GM21576 (cell line): ENCODE measurements around the gene ENO1.
"Not testable (repeated sequence)": the region's sequence is repeated elsewhere in the genome, so short reads cannot be mapped to it uniquely, and the experiment has no call there.

Source experiments
- ATAC-seq: cut with Tn5 transposase; IDR thresholded peaks from one replicate; pipeline ENCODE4 v1.9.1; 2021; ENCODE audit warnings: mild to moderate bottlenecking, moderate library complexity; ENCODE audit not compliant: unreplicated experiment

ENO1 gene

GRCh38 chr1:8847990-8848389, 30.5 kb downstream of the ENO1 start:
- ATAC-seq, result no peak

DNA sequence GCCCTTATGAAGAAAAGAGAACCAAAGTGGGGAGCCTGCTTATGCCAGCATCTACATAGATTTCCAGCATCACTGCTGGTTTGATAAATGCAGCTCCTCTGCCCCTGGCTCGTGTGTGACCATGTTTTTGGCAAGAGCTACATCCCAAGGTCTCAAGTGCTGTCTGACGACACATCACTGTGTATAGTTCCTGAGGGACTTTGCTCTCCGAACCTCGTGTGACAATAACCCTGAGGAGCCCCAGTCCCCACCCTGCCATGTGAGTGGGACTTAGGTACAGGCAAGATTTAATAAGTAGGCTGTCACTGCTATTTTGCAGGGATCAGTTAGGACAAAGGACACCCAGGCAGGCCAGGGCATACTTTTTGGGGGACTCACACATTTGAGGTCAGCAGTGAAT, 32.2 kb downstream of the ENO1 start:
- no peak for ATAC-seq

- no peak for ATAC-seq
Measured at GRCh38 chr1:8845104-8846097, 33.1 kb downstream of the ENO1 start.

- no peak for ATAC-seq
Measured at GRCh38 chr1:8844501-8845006, 33.9 kb downstream of the ENO1 start.

DNA sequence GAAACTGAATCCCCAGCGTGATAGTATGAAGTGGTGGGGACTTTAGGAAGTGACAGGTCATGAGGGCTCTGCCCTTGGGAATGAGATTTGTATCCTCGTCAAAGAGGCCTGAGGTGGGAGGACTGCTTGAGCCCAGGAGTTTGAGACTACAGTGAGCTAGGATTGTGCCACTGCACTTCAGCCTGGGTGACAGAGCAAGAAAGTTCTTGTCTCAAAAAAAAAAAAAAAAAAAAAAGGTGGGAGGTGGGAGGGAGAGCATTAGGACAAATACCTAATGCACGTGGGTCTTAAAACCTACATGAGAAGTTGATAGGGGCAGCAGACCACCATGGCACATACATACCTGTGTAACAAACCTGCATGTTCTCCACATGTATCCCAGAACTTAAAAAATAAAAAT, 37.1 kb downstream of the ENO1 start:
- no peak for ATAC-seq

DNA sequence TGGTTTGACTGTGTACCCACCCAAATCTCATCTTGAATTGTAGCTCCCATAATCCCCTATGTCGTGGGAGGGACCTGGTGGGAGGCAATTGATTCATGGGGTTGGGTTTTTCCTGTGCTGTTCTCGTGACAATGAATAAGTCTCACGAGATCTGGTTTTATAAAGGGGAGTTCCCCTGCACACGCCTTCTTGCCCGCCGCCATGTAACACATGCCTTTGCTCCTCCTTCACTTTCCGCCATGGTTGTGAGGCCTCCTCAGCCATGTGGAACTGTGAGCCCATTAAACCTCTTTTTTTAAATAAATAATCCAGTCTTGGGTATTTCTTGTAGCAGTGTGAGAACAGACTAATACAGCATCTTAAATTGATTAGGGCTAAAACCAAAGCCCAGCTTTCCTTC, 38.5 kb downstream of the ENO1 start:
- no peak for ATAC-seq

DNA sequence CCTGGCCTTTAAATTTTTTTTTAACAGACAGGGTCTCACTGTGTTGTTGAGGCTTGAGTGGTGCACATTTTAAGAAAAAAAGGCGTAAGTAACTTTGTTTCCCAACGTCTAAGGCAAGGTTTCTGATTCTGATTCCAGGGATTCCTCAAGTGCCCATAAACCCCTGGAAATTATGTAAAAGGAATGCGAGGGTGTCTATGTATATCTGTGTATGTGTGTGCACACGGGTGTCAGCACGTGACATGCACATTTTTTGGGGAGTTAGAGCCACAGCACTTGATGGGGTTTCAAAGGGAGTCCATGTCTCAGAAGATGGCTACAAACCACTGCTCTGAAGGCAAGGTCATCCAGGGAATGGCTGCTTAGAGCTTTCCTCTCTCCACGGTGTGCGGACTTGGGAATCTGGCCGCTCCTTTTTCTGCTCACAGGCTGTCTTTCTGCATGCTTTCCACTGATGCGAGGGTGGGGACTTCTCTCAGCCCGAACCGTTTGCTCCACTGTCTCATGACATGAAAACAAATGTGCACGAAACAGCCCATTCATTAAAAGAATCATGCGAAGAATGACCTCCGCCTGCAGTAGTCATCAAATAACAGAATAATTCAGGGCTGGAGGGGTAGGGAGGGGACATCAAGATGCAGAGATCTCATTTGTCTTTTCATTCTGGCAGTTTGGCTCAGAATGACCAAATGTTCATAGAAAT, 42.4 kb downstream of the ENO1 start:
- ATAC-seq, result no peak

DNA sequence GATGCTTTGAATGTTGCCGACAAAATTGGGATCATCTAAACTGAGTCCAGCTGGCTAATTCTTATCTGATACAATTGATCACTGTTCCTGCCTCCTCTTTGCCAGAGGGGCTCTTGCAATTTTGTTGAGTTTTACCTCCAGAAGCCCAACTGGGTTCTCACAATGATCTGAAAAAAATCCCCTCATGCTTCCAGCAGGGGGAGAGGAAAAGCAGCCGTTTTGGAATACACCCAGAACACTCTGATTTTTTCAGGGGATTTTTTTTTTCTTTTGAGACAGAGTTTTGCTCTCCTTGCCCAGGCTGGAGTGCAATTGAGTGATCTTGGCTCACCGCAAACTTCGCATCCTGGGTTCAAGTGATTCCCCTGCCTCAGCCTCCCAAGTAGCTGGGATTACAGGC, 47.1 kb downstream of the ENO1 start:
- no peak for ATAC-seq

GRCh38 chr1:8830732-8831131, 47.8 kb downstream of the ENO1 start:
- ATAC-seq, result not testable (repeated sequence)

DNA sequence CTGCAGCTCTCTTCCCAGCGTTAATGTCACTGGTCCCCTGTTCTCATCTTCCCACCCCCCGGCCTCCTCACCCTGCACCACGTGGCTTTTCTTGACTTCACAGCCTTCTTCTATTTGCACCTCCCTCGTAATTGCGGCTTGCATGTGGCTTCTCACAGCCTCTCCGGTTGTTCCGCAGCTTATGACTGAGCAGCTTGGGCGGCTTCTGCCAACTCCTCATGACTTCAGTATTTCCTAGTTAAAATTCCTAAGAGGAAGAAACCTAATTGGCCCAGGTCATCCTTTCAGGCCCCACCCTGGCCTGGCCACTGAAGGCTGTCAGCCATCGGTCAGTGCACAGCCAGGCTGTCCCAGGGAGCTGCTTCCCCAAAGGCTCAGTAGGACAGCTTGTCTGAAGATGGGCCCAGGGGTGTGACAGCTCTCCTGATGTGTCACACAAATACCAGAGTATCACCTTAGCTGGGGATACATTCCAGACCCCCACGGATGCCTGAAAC, 52.5 kb downstream of the ENO1 start:
- no peak for ATAC-seq

DNA sequence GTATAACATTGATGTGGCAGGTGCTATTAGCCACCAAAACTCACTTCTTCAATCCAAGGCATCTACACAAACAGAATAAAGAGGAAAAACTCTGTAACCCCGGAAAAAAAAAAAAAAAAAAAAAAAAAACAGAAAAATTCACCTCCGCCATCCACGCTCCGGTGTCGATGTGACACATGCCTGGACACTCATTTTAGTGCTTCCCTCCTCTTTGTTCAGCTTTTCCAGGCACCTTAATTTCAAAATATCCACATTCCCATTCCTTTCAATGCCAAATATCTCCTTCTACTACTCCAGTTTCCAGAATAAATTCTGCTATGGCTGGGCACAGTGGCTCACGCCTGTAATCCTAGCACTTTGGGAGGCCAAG, 55.2 kb downstream of the ENO1 start:
- no peak for ATAC-seq

GRCh38 chr1:8822373-8823294, 55.9 kb downstream of the ENO1 start:
- ATAC-seq, result no peak

- no peak for ATAC-seq
Measured at GRCh38 chr1:8821084-8821483, 57.4 kb downstream of the ENO1 start.

DNA sequence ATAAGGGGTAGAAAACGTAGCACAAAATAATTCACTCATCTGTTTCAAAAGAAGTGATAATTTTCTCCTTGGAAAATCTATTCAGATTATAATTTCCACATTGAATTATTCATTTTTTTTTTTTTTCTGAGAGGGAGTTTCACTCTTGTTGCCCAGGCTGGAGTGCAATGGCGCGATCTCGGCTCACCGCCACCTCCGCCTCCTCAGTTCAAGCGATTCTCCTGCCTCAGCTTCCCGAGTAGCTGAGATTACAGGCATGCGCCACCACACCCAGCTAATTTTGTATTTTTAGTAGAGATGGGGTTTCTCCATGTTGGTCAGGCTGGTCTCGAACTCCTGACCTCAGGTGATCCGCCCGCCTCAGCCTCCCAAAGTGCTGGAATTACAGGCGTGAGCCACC, 59.7 kb downstream of the ENO1 start:
- not testable (repeated sequence) for ATAC-seq

GRCh38 chr1:8818325-8818775, 60.1 kb downstream of the ENO1 start:
- no peak for ATAC-seq

DNA sequence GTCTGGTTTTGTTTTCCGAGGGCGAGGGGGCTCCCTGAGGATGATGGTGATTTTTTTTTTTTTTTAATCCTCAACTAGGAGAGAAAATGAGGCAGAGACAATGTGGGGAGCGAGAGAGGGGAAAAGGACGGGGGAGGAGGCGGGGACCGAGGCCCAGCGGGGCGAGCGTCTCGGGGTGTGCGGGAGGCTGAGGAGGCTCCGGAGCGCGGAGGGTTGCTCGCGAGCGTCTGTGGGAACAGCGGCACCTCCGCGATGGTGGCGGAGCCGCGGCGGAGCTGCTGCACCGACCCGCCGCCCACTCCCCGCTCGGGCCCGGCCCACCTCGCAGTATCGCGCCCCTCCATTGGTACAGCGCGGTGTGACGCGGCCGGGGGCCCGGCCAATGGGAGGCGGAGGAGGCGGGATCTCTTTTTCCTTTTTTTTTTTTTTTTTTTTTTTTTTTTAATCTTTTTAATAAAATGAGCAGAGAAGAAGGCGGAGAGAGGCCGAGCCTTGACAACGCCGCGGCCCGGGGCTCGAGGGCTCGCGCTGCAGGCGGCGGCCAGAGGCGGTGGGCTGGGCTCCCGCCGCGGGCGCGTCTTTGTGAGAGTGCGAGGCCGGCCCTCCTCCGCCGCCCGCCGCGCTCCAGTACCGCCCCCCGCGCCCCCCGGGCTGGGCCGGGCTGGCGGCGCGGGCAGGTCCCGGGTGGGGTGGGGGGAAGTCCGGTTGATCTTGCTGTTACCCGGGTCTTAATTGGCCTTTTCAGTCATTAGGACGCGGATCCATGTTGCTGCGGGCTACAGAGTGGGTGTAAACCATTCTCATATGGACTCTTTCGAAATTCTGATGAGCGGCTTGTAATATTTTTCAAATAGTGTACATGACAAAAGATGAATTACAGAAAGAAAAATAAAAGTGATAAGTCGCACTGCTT, 60.8 kb downstream of the ENO1 start, which contains the start of gene RERE:
Gene RERE (minus strand): TSS at position 229 of the 913 bp plus-strand sequence.
- ATAC-seq, result peak; percentile 84

- ATAC-seq, result no peak
Measured at GRCh38 chr1:8816831-8817411, 61.6 kb downstream of the ENO1 start.

GRCh38 chr1:8816264-8816663, 62.2 kb downstream of the ENO1 start:
- no peak for ATAC-seq

GRCh38 chr1:8815582-8816151, 62.8 kb downstream of the ENO1 start:
- no peak for ATAC-seq
